GM12878 (cell line): Measurements from ENCODE around the gene ZFAND2A. TPM values are rescaled to one million over a fixed set of nuclear protein-coding genes. Genes with fewer than 3 reads are reported as not detected.

ENCODE experiments used
- ATAC-seq: fragments of 200-7000 bp; cut with Tn5 transposase; 3 replicates; pipeline ENCODE4 v1.9.1; 2020; ENCODE audit warnings: mild to moderate bottlenecking, moderate library complexity
- BruUV-seq: library from RNA; stranded (reverse); fragments of 400-500 nt; replicated peaks from 2 replicates; lab custom pipeline; 2021; lab: Mats Ljungman, UMichigan
- CTCF ChIA-PET: fragments of 300-600 bp; sonication (Branson Sonifier 250); formaldehyde crosslinking; extraction: SDS; loops from one replicate; lab custom pipeline; 2021; ENCODE audit warnings: inconsistent platforms; lab: Yijun Ruan, JAX
- POLR2A ChIA-PET: fragments of 350-600 bp; formaldehyde crosslinking; extraction: SDS; loops from one replicate; lab custom pipeline; 2021; ENCODE audit warnings: inconsistent platforms; lab: Charles Lee
- RAD21 ChIA-PET: fragments of 300-600 bp; sonication (Branson Sonifier 250); formaldehyde crosslinking; loops from one replicate; lab custom pipeline; 2023; ENCODE audit warnings: antibody characterized with exemption; ENCODE audit not compliant: unreplicated experiment; lab: Charles Lee
- SMC1A ChIA-PET: fragments of 300-600 bp; sonication (Branson Sonifier 250); formaldehyde crosslinking; loops from one replicate; lab custom pipeline; 2023; ENCODE audit not compliant: unreplicated experiment, uncharacterized antibody; lab: Charles Lee
- DNase-seq: peaks from one replicate; pipeline ENCODE4 v3.0.0-alpha.2; 2011; ENCODE audit warnings: low read depth, low spot score
- FAIRE-seq: peaks from 3 replicates; lab custom pipeline; 2011; peaks lifted over from hg19 to GRCh38; lab: Jason Lieb, UNC
- H2AFZ ChIP-seq: 2 replicates; pipeline ENCODE4 v1.6.0; 2011; ENCODE audit warnings: low read depth, low read length, control low read depth; ENCODE audit not compliant: control insufficient read depth
- H3K27ac ChIP-seq: 2 replicates; pipeline ENCODE4 v1.5.1; 2011; ENCODE audit warnings: control low read depth; ENCODE audit not compliant: control insufficient read depth, insufficient read depth
- H3K27me3 ChIP-seq, 2 experiments: replicated peaks in 1 of 2; 2 replicates each; pipeline versions ENCODE4 v1.6.0 to v1.6.1; 2011; ENCODE audit warnings: low read length in 1 of 2; ENCODE audit not compliant: control insufficient read depth in 2 of 2, insufficient read depth in 2 of 2
- H3K36me3 ChIP-seq, 2 experiments: 2 replicates each; pipeline ENCODE4 v1.5.1; 2011; ENCODE audit warnings: low read length in 1 of 2; ENCODE audit not compliant: control insufficient read depth in 2 of 2, insufficient read depth in 2 of 2
- H3K4me1 ChIP-seq: 2 replicates; pipeline ENCODE4 v1.6.1; 2011; ENCODE audit warnings: mild to moderate bottlenecking, low read length, moderate library complexity, mixed read lengths; ENCODE audit not compliant: control insufficient read depth, insufficient read depth
- H3K4me2 ChIP-seq: 2 replicates; pipeline ENCODE4 v1.6.0; 2011; ENCODE audit warnings: control low read depth; ENCODE audit not compliant: control insufficient read depth, insufficient read depth
- H3K4me3 ChIP-seq: fragments of 200-600 bp; sonication (generic); 2 replicates; pipeline ENCODE4 v1.5.1; 2016
- H3K79me2 ChIP-seq: 2 replicates; pipeline ENCODE4 v1.6.0; 2011; ENCODE audit warnings: low read length; ENCODE audit not compliant: control insufficient read depth, insufficient read depth
- H3K9ac ChIP-seq: 2 replicates; pipeline ENCODE4 v1.8.0; 2011; ENCODE audit warnings: low read length, control low read depth, mixed read lengths; ENCODE audit not compliant: control insufficient read depth, insufficient read depth
- H3K9me3 ChIP-seq: replicated peaks from 3 replicates; pipeline ENCODE4 v1.5.1; 2011; ENCODE audit warnings: mild to moderate bottlenecking, low read length; ENCODE audit not compliant: control insufficient read depth, insufficient read depth
- H4K20me1 ChIP-seq: 2 replicates; pipeline ENCODE4 v1.6.0; 2011; ENCODE audit not compliant: control insufficient read depth, insufficient read depth
- FOS ChIP-seq: IDR thresholded peaks from 3 replicates; pipeline ENCODE4 v1.6.1; 2011; ENCODE audit warnings: borderline replicate concordance; ENCODE audit not compliant: insufficient read length; ENCODE audit errors: extremely low read depth
- MTA3 ChIP-seq: IDR thresholded peaks from 2 replicates; pipeline ENCODE4 v1.6.1; 2012; ENCODE audit warnings: low read length, inconsistent platforms, borderline replicate concordance
- MXI1 ChIP-seq: fragments of 150-350 bp; IDR thresholded peaks from 2 replicates; pipeline ENCODE4 v1.6.1; 2011; ENCODE audit warnings: low read depth, mild to moderate bottlenecking, inconsistent platforms, low read length, improper control_type of control experiment
- NR2C2 ChIP-seq: IDR thresholded peaks from 2 replicates; pipeline ENCODE4 v1.6.1; 2011; ENCODE audit warnings: borderline replicate concordance, low read depth; ENCODE audit not compliant: control insufficient read depth, insufficient read length
- POLR2AphosphoS2 ChIP-seq: IDR thresholded peaks from 2 replicates; pipeline ENCODE4 v1.6.1; 2011; ENCODE audit warnings: low read depth, mild to moderate bottlenecking, low read length, improper control_type of control experiment, moderate library complexity
- POLR2AphosphoS5 ChIP-seq: IDR thresholded peaks from 2 replicates; pipeline ENCODE4 v1.6.1; 2011; ENCODE audit warnings: mild to moderate bottlenecking, low read length, inconsistent platforms
- RAD51 ChIP-seq: fragments of 450-650 bp; IDR thresholded peaks from 2 replicates; pipeline ENCODE4 v1.6.1; 2016; ENCODE audit warnings: moderate library complexity, mild to moderate bottlenecking, inconsistent platforms
- SMAD1 ChIP-seq: fragments of 450-650 bp; IDR thresholded peaks from 2 replicates; pipeline ENCODE4 v1.6.1; 2018; ENCODE audit warnings: mild to moderate bottlenecking, low read depth; ENCODE audit not compliant: partially characterized antibody
- SUPT20H ChIP-seq: IDR thresholded peaks from 2 replicates; pipeline ENCODE4 v1.6.1; 2011; ENCODE audit warnings: low read depth, mild to moderate bottlenecking, low read length, moderate library complexity, borderline replicate concordance; ENCODE audit not compliant: control insufficient read depth
- SUZ12 ChIP-seq: fragments of 200-600 bp; sonication (generic); IDR thresholded peaks from one replicate; pipeline ENCODE4 v1.6.1; 2018; ENCODE audit warnings: antibody characterized with exemption, mild to moderate bottlenecking; ENCODE audit not compliant: unreplicated experiment
- TAF1 ChIP-seq: IDR thresholded peaks from 2 replicates; pipeline ENCODE4 v1.6.1; 2011; ENCODE audit warnings: mild to moderate bottlenecking, low read depth, low read length, borderline replicate concordance
- TARDBP ChIP-seq: IDR thresholded peaks from 2 replicates; pipeline ENCODE4 v1.6.1; 2016; ENCODE audit warnings: borderline replicate concordance
- TCF7 ChIP-seq: IDR thresholded peaks from 2 replicates; pipeline ENCODE4 v1.6.1; 2014; ENCODE audit warnings: antibody characterized with exemption, borderline replicate concordance
- WRNIP1 ChIP-seq: IDR thresholded peaks from 2 replicates; pipeline ENCODE4 v1.6.1; 2011; ENCODE audit warnings: low read depth, low read length, improper control_type of control experiment, borderline replicate concordance
- ZBED1 ChIP-seq: IDR thresholded peaks from 2 replicates; pipeline ENCODE4 v1.6.1; 2016; ENCODE audit warnings: borderline replicate concordance
- WGBS: methylation state at CpG from one replicate; pipeline ENCODE4 v1.1.6; 2016; ENCODE audit warnings: low lambda C conversion rate; ENCODE audit not compliant: insufficient replicate concordance, insufficient coverage; ENCODE audit errors: missing lambda C conversion rate; 5-methylcytosine and 5-hydroxymethylcytosine counted together
- in situ Hi-C: fragments of 300-500 bp; cut with MboI; formaldehyde crosslinking; loops from 9 replicates; pipeline ENCODE4 v1.14.3; 2018; ENCODE audit warnings: mixed read lengths
- intact Hi-C: fragments of 100-400 bp; cut with micrococcal nuclease; formaldehyde crosslinking; loops from one replicate; pipeline ENCODE4 v1.14.2; 2022; ENCODE audit not compliant: unreplicated experiment
- polyA plus RNA-seq, 11 experiments: library from polyadenylated mRNA; depleted of rRNA in 4 of 11; unstranded in 6 of 11; stranded (reverse) in 5 of 11; fragments of >200 nt; fragmentation: Nextera tagmentation in 4 of 11; fragmentation: Illumina TruSeq in 1 of 11; extraction: Ambion mirVana in 4 of 11; extraction: Trizol in 1 of 11; gene quantifications; 1 replicate in 1 of 11; 2 replicates in 10 of 11; pipeline versions ENCODE4 v1.2.1 to v1.2.3, GENCODE V29; 2011 to 2016; ENCODE audit warnings: inconsistent platforms in 2 of 11, missing spikeins in 2 of 11, low read depth in 1 of 11
- total RNA-seq, 4 experiments: library from RNA; depleted of rRNA in 3 of 4; stranded (reverse); fragments of >200 nt in 3 of 4; fragmentation: Illumina TruSeq in 1 of 4; extraction: Trizol in 1 of 4; gene quantifications; 2 replicates each; pipeline versions ENCODE4 v1.2.1 to v1.2.3, GENCODE V29; 2013 to 2021
- TF ChIP-seq, protein P1 (sequence below): fragments of 450-650 bp; IDR thresholded peaks from 2 replicates; pipeline ENCODE4 v1.6.1; 2016; ENCODE audit warnings: mild to moderate bottlenecking, moderate library complexity, borderline replicate concordance
- TF ChIP-seq, protein P2 (sequence below): fragments of 450-650 bp; IDR thresholded peaks from 2 replicates; pipeline ENCODE4 v1.6.1; 2014; ENCODE audit warnings: mild to moderate bottlenecking

The ZFAND2A gene
- total and polyA plus RNA-seq, 10 of the 15 experiments (the other 5 are each of a cell fraction or from before 2014, with no cell fraction given) = 14.8 to 39.9 (median 20.8) TPM

DNA sequence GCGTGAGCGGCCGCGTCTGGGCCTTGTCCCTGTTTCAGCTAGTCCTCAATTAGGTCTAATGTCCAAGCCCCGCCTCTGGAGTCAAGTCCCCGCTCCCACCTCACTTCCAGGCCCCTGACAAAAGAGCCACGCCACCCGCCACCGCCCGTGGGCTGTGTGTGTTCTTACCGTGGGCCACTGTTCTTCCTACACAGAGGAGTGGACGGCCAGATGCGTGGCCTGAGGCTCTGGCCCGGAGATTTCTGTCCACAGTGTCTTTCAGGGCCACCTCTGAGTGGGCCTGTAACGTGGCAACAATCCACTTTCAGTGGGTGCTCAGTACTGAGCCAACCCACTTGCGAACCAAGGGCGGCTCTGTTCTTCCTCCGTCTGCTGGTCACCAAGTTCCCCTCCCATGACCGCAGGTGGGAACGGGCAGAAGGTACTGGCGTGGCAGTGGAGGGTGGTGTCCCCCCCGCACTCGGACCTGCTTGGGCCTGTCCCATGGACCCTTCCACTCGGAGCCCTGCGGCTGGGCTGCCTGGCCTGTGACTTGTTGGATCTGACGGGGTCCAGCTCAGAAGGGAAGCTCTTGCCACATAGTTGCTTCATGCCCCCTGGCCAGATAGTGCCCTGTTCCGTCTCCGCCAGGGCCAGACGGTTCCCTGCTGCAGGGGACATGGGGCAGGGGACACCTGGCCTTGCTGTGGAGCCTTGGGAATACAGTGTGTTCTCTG lies 15.0 kb upstream of the ZFAND2A start:
- H3K36me3 ChIP-seq = no peaks in the 10 kb centered on the region
- no peak overlapping the region for H3K27ac ChIP-seq
- no peak overlapping the region for H2AFZ ChIP-seq
- H3K9ac ChIP-seq = no peak overlapping the region
- no peaks in the 10 kb centered on the region; the same call in 2 of the 3 replicates for H3K9me3 ChIP-seq
- ChIA-PET RAD21 (interaction anchor here (1.0 to 3.0 kb wide), 9 partner anchors 38 to 182 kb away, joined by 3 to 42 read pairs (median 4); partner anchors contain the start of gene GPER1), CTCF (interaction anchor here (0.7 to 5.8 kb wide), 20 partner anchors 9 to 302 kb away, joined by 3 to 115 read pairs (median 7); partner anchors contain the start of genes COX19, GPER1 and ZFAND2A), SMC1A (interaction anchor here (0.7 to 5.1 kb wide), 8 partner anchors 17 to 202 kb away, joined by 3 to 35 read pairs (median 8); no protein-coding TSS in a partner anchor), POLR2A (interaction anchor here (1.2 to 2.0 kb wide), 5 partner anchors 14 to 181 kb away, joined by 3 to 8 read pairs (median 4); a partner anchor contains a TSS)
- no peaks in the 10 kb centered on the region for H3K79me2 ChIP-seq
- no peak overlapping the region for H3K4me2 ChIP-seq
- no peak overlapping the region for H3K4me3 ChIP-seq
- FAIRE-seq = no peak
- no peaks in the 10 kb centered on the region for H4K20me1 ChIP-seq
- intact Hi-C loops = loop anchor here (5.0 kb wide), 1 partner anchor 108 kb away; no protein-coding TSS in a partner anchor
- peaks cover 4% of the 10 kb centered on the region; the same call in 1 of the 2 replicates for H3K4me1 ChIP-seq
- no TSS peak for BruUV-seq
- H3K27me3 ChIP-seq = no peaks in the 10 kb centered on the region
- in situ Hi-C loops = loop anchor here (5.0 kb wide), 1 partner anchor 183 kb away; no protein-coding TSS in a partner anchor
- ATAC-seq = no peak
- TF ChIP-seq, protein P1, sequence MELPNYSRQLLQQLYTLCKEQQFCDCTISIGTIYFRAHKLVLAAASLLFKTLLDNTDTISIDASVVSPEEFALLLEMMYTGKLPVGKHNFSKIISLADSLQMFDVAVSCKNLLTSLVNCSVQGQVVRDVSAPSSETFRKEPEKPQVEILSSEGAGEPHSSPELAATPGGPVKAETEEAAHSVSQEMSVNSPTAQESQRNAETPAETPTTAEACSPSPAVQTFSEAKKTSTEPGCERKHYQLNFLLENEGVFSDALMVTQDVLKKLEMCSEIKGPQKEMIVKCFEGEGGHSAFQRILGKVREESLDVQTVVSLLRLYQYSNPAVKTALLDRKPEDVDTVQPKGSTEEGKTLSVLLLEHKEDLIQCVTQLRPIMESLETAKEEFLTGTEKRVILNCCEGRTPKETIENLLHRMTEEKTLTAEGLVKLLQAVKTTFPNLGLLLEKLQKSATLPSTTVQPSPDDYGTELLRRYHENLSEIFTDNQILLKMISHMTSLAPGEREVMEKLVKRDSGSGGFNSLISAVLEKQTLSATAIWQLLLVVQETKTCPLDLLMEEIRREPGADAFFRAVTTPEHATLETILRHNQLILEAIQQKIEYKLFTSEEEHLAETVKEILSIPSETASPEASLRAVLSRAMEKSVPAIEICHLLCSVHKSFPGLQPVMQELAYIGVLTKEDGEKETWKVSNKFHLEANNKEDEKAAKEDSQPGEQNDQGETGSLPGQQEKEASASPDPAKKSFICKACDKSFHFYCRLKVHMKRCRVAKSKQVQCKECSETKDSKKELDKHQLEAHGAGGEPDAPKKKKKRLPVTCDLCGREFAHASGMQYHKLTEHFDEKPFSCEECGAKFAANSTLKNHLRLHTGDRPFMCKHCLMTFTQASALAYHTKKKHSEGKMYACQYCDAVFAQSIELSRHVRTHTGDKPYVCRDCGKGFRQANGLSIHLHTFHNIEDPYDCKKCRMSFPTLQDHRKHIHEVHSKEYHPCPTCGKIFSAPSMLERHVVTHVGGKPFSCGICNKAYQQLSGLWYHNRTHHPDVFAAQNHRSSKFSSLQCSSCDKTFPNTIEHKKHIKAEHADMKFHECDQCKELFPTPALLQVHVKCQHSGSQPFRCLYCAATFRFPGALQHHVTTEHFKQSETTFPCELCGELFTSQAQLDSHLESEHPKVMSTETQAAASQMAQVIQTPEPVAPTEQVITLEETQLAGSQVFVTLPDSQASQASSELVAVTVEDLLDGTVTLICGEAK = no peak
- no peak for TF ChIP-seq NR2C2
- no peak for TF ChIP-seq ZBED1
- no peak for TF ChIP-seq TARDBP
- no peak for TF ChIP-seq SMAD1
- no peak for TF ChIP-seq TCF7
- no peak for TF ChIP-seq POLR2AphosphoS5
- TF ChIP-seq MXI1 = no peak
- no peak for TF ChIP-seq WRNIP1
- TF ChIP-seq SUZ12 = no peak
- no peak for TF ChIP-seq RAD51
- no peak for TF ChIP-seq POLR2AphosphoS2
- TF ChIP-seq MTA3 = no peak
- TF ChIP-seq, protein P2, sequence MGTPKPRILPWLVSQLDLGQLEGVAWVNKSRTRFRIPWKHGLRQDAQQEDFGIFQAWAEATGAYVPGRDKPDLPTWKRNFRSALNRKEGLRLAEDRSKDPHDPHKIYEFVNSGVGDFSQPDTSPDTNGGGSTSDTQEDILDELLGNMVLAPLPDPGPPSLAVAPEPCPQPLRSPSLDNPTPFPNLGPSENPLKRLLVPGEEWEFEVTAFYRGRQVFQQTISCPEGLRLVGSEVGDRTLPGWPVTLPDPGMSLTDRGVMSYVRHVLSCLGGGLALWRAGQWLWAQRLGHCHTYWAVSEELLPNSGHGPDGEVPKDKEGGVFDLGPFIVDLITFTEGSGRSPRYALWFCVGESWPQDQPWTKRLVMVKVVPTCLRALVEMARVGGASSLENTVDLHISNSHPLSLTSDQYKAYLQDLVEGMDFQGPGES = no peak
- no peak for TF ChIP-seq FOS
- TF ChIP-seq TAF1 = no peak
- TF ChIP-seq SUPT20H = no peak
- TF ChIP-seq, all 136 proteins: peak for 0
- DNase-seq = no peak
- WGBS = 89% methylated on average over 26 of the region's 29 CpGs
